Naive thymus-derived CD4-positive, alpha-beta T cell (primary cell): Measurements from ENCODE around the gene DENND4C. TPM values are rescaled to one million over a fixed set of nuclear protein-coding genes. Genes with fewer than 3 reads are reported as not detected.
"Not testable (repeated sequence)": the region's sequence is repeated elsewhere in the genome, so short reads cannot be mapped to it uniquely, and the experiment has no call there.

Experiments used
- ATAC-seq: fragments of 150-1000 bp; cut with Tn5 transposase; 2 replicates; pipeline ENCODE4 v1.10.0; 2021; ENCODE audit warnings: mild to moderate bottlenecking, moderate library complexity
- CTCF ChIA-PET: fragments of 350-600 bp; sonication (Branson Sonifier 250); formaldehyde crosslinking; loops from one replicate; lab custom pipeline; 2021; ENCODE audit warnings: antibody characterized with exemption; lab: Charles Lee
- POLR2A ChIA-PET: fragments of 350-600 bp; sonication (Branson Sonifier 250); formaldehyde crosslinking; loops from one replicate; lab custom pipeline; 2021; ENCODE audit warnings: antibody characterized with exemption, inconsistent platforms; lab: Charles Lee
- DNase-seq, 9 donors: peaks; one replicate each; pipeline versions ENCODE4 v3.0.0 to v3.0.0-alpha.2; 2020 to 2022; ENCODE audit warnings: mixed read lengths in 1 of 9
- H3K27ac ChIP-seq: one replicate; pipeline ENCODE4 v1.7.0; 2013; ENCODE audit warnings: mild to moderate bottlenecking, low read depth, low read length, moderate library complexity
- H3K27me3 ChIP-seq, 2 donors: one replicate each; pipeline ENCODE4 v1.7.0; 2013; ENCODE audit warnings: low read length in 2 of 2, mild to moderate bottlenecking in 2 of 2, moderate library complexity in 2 of 2; ENCODE audit not compliant: control insufficient read depth in 2 of 2, insufficient read depth in 2 of 2
- H3K36me3 ChIP-seq, 3 experiments: 1 replicate in 2 of 3; 2 replicates in 1 of 3; pipeline ENCODE4 v1.7.0; 2013; ENCODE audit warnings: low read length in 3 of 3, mild to moderate bottlenecking in 3 of 3, moderate library complexity in 1 of 3; ENCODE audit not compliant: insufficient read depth in 3 of 3, control insufficient read depth in 2 of 3
- H3K4me1 ChIP-seq, 2 donors: one replicate each; pipeline ENCODE4 v1.7.0; 2013; ENCODE audit warnings: low read length in 2 of 2, mild to moderate bottlenecking in 2 of 2, moderate library complexity in 1 of 2; ENCODE audit not compliant: control insufficient read depth in 2 of 2, insufficient read depth in 2 of 2
- H3K4me3 ChIP-seq: 2 replicates; pipeline ENCODE4 v1.7.0; 2013; ENCODE audit warnings: mild to moderate bottlenecking, low read length
- H3K9me3 ChIP-seq, 3 experiments: 1 replicate in 2 of 3; 2 replicates in 1 of 3; pipeline ENCODE4 v1.7.0; 2013; ENCODE audit warnings: low read length in 3 of 3; ENCODE audit not compliant: control insufficient read depth in 2 of 3
- H3K27ac Mint-ChIP-seq, 9 donors: one replicate each; pipeline ENCODE4 v1.8.0; 2020 to 2022; ENCODE audit warnings: mixed read lengths in 9 of 9, mild to moderate bottlenecking in 8 of 9, moderate library complexity in 5 of 9, inconsistent platforms in 2 of 9
- H3K27me3 Mint-ChIP-seq, 5 donors: one replicate each; pipeline ENCODE4 v1.8.0; 2021 to 2022; ENCODE audit warnings: mixed read lengths in 5 of 5, mild to moderate bottlenecking in 1 of 5
- H3K36me3 Mint-ChIP-seq, 5 donors: one replicate each; pipeline ENCODE4 v1.8.0; 2020 to 2022; ENCODE audit warnings: mixed read lengths in 5 of 5, mild to moderate bottlenecking in 3 of 5, inconsistent platforms in 1 of 5
- H3K4me1 Mint-ChIP-seq, 7 donors: one replicate each; pipeline ENCODE4 v1.8.0; 2020 to 2022; ENCODE audit warnings: mixed read lengths in 7 of 7, mild to moderate bottlenecking in 3 of 7, inconsistent platforms in 1 of 7
- H3K4me3 Mint-ChIP-seq, 10 donors: one replicate each; pipeline ENCODE4 v1.8.0; 2020 to 2022; ENCODE audit warnings: mild to moderate bottlenecking in 10 of 10, mixed read lengths in 10 of 10, moderate library complexity in 6 of 10, inconsistent platforms in 2 of 10
- H3K9me3 Mint-ChIP-seq, 11 donors: one replicate each; pipeline ENCODE4 v1.8.0; 2020 to 2022; ENCODE audit warnings: mixed read lengths in 11 of 11, mild to moderate bottlenecking in 4 of 11, inconsistent platforms in 1 of 11, moderate library complexity in 1 of 11
- intact Hi-C, 2 donors: fragments of 100-400 bp; cut with micrococcal nuclease; formaldehyde crosslinking; loops; one replicate each; pipeline ENCODE4 v1.15.1; 2023
- polyA plus RNA-seq, 2 donors: library from polyadenylated mRNA; unstranded; fragments of 300-500 nt; fragmentation: Illumina TruSeq; gene quantifications; one replicate each; pipeline ENCODE4 v1.2.3, GENCODE V29; 2021
- total RNA-seq, 6 experiments: library from RNA in 5 of 6; stranded (reverse) in 5 of 6; gene quantifications; 1 replicate in 5 of 6; 2 replicates in 1 of 6; pipeline ENCODE4 v1.2.3 and lab custom pipeline; 2021 to 2026

DENND4C gene
- total and polyA plus RNA-seq, 7 experiments from 2014 or later = 34.7 to 77.5 (median 46.9) TPM

- peaks cover 0 to 11% (median 0%) of the 10 kb centered on the region in 3 experiments for H3K36me3 ChIP-seq
- H3K9me3 ChIP-seq, H3K4me3 ChIP-seq, CTCF ChIA-PET, H3K9me3 Mint-ChIP-seq, H3K27me3 Mint-ChIP-seq, H3K27ac ChIP-seq, H3K4me3 Mint-ChIP-seq, H3K27ac Mint-ChIP-seq, H3K27me3 ChIP-seq, DNase-seq, ATAC-seq, intact Hi-C loops, H3K4me1 ChIP-seq: not testable (repeated sequence)
- Mint-ChIP-seq H3K36me3 (peaks cover 4 to 28% (median 24%) of the 10 kb centered on the region in 5 donors), H3K4me1 (peaks cover 8 to 21% (median 19%) of the 10 kb centered on the region in 7 donors)
- POLR2A ChIA-PET = interaction anchor here (0.7 to 1.1 kb wide), 3 partner anchors 23 to 34 kb away, joined by 3 read pairs; partner anchors contain the start of gene RPS6
These were observed 183.0 kb downstream of the DENND4C start for GRCh38 chr9:19413456-19413855.

DNA sequence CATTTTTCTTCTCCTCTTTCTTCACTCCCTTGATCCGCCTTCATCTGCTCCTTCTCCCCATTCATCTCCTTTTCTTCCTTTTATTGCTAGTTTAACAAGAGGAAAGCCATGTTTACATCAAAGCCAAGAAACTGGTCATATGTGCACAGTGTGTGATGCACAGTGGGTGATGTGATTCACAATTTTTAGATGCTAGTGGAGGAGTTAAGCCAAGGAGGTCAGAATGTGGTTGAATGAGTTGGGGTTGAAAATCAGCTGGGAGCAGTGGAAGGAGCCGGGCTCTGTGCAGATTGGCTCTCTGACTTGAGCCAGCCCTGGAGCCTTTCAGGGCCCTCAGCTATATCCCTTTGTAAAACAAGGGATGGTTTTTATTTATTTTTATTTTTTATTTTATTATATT, 185.7 kb downstream of the DENND4C start:
- POLR2A ChIA-PET = interaction anchor here (1.1 kb wide), 1 partner anchor 10 kb away, joined by 3 read pairs; no protein-coding TSS in a partner anchor
- CTCF ChIA-PET = no interaction called here

GRCh38 chr9:19420877-19421276, 190.4 kb downstream of the DENND4C start:
- H3K9me3 ChIP-seq = no peaks in the 10 kb centered on the region
- ChIA-PET CTCF (interaction anchor here (1.5 kb wide), 1 partner anchor 36 kb away, joined by 4 read pairs; no protein-coding TSS in a partner anchor), POLR2A (no interaction called here)
- H3K36me3 Mint-ChIP-seq = peaks cover 4 to 43% (median 14%) of the 10 kb centered on the region in 5 donors
- intact Hi-C loops = no loop called here
- H3K27ac Mint-ChIP-seq = no peak overlapping the region
- H3K4me1 Mint-ChIP-seq = peaks cover 0 to 3% (median 0%) of the 10 kb centered on the region in 7 donors
- ATAC-seq = no peak
- H3K4me3 ChIP-seq = no peak overlapping the region
- peaks cover 0 to 9% (median 2%) of the 10 kb centered on the region in 11 donors for H3K9me3 Mint-ChIP-seq
- H3K27ac ChIP-seq = no peak overlapping the region
- no peak for DNase-seq
- no peaks in the 10 kb centered on the region for H3K27me3 Mint-ChIP-seq
- no peaks in the 10 kb centered on the region for H3K36me3 ChIP-seq
- no peak overlapping the region for H3K4me3 Mint-ChIP-seq
- H3K4me1 ChIP-seq = no peaks in the 10 kb centered on the region
- no peaks in the 10 kb centered on the region for H3K27me3 ChIP-seq

More for the DNA sequence above, 185.7 kb downstream of the DENND4C start:
- no peak overlapping the region for H3K4me3 ChIP-seq
- H3K4me3 Mint-ChIP-seq = no peak overlapping the region
- peaks cover 0 to 7% (median 5%) of the 10 kb centered on the region in 7 donors for H3K4me1 Mint-ChIP-seq
- no peaks in the 10 kb centered on the region for H3K27me3 Mint-ChIP-seq
- no peak overlapping the region for H3K27ac Mint-ChIP-seq
- H3K4me1 ChIP-seq = no peaks in the 10 kb centered on the region
- intact Hi-C loops = no loop called here
- H3K36me3 Mint-ChIP-seq = peaks cover 4 to 38% (median 24%) of the 10 kb centered on the region in 5 donors
- H3K36me3 ChIP-seq = peaks cover 0 to 4% (median 0%) of the 10 kb centered on the region in 3 experiments
- peaks cover 0 to 11% (median 2%) of the 10 kb centered on the region in 11 donors for H3K9me3 Mint-ChIP-seq
- no peak for ATAC-seq
- H3K27me3 ChIP-seq = no peaks in the 10 kb centered on the region
- no peak overlapping the region for H3K27ac ChIP-seq
- no peak for DNase-seq
- H3K9me3 ChIP-seq = no peaks in the 10 kb centered on the region

Other genes starting within 250 kb of the DENND4C start
- under 1 TPM in 2 of 5 experiments, not detected in 3; 0.27 to 0.32 TPM for gene SAXO1, start 197.5 kb upstream of the DENND4C start, total RNA-seq
- under 1 TPM; 0.13 to 0.45 TPM for gene SAXO1, start 197.5 kb upstream of the DENND4C start, polyA plus RNA-seq
- 10 to 100 TPM; 25.9 to 53.6 (median 51.9) TPM for gene RRAGA, start 181.3 kb upstream of the DENND4C start, total RNA-seq
- gene RRAGA, start 181.3 kb upstream of the DENND4C start, polyA plus RNA-seq = 100 to 1,000 TPM in 1 of 2 donors, 10 to 100 TPM in 1; 80.2 to 111 TPM
- gene HAUS6, start 127.8 kb upstream of the DENND4C start, total RNA-seq = 10 to 100 TPM; 11.4 to 25.4 (median 19.6) TPM
- gene HAUS6, start 127.8 kb upstream of the DENND4C start, polyA plus RNA-seq = 1 to 10 TPM; 5.1 to 5.5 TPM
- gene PLIN2, start 103.2 kb upstream of the DENND4C start, total RNA-seq = 10 to 100 TPM; 43.9 to 91.9 (median 56.1) TPM
- 100 to 1,000 TPM in 1 of 2 donors, 10 to 100 TPM in 1; 74.2 to 125 TPM for gene PLIN2, start 103.2 kb upstream of the DENND4C start, polyA plus RNA-seq
- 1,000 to 10,000 TPM; 1,823 to 4,329 (median 3,439) TPM for gene RPS6, start 149.5 kb downstream of the DENND4C start, total RNA-seq
- gene RPS6, start 149.5 kb downstream of the DENND4C start, polyA plus RNA-seq = 1,000 to 10,000 TPM; 3,623 to 4,015 TPM
- 1 to 10 TPM; 2.0 to 5.7 (median 2.8) TPM for gene ACER2, start 178.3 kb downstream of the DENND4C start, total RNA-seq
- gene ACER2, start 178.3 kb downstream of the DENND4C start, polyA plus RNA-seq = 1 to 10 TPM in 1 of 2 donors, under 1 TPM in 1; 0.31 to 1.2 TPM